Measurements from ENCODE around the gene OPCML.

DNA sequence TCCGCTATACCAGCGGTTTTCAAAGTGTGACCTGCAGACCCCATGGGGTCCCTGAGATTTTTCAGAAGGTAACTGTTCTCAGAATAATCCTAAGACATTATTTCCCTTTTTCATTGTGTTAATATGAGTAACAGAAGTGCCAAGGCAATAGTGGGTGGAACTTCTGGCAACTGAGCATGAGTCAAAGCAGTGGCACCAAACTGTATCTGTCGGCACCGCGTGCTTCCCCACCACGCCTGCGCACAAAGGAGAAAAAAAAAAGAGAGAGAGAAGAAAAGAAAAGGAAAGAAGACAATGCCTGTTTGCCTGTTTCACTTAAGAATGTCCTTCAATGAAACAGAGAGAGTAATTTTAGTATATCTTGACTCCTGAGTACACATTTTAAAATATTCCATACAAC, 679.9 kb downstream of the OPCML start:
- TF ChIP-seq EZH2 (IDR thresholded peaks at IDR 0.05; ENCODE audit: low read depth) (no peak), CTCF (conservative IDR thresholded peaks at IDR 0.05) (no peak)

Measured in PC-9 (cell line).